Measurements from ENCODE around the gene IFNA21. TPM values are rescaled to one million over a fixed set of nuclear protein-coding genes. Genes with fewer than 3 reads are reported as not detected.

The IFNA21 gene
- total RNA-seq, 1 donor from 2014 or later: not detected

DNA sequence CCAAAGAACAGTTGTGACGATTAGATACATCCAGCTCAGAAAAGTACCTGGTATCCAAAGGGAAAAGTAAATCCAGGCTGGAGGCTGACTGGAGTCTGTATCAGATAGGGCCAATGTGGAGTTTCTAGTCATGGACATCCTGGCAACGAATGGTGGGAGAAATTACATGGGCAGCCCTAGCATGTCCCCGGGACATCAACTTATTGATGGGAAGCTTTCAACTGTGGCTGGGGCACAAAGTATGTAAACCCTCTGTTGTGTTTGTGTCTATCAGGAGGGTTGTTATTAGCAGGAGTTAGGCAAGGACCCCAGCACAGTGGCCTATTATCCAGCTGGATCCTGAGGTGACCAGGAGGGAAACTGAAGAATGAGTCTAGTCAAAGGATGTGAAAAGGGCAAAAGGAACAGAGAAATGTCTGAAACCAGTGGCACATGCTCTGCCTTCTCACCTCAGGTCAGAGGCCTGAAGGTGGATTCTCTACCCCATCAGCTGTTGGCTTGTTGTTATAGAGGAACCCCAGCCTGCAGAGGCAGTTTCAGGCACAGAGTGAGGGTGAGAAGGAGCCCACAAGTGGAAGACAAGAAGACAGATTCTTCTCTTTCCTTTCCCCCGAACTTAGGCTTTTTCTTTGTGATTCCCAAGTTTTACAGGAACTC lies 44.7 kb downstream of the IFNA21 start:
- Histone ChIP-seq H3K4me1 (no peaks in the 10 kb centered on the region), H3K9me3 (ENCODE audit: low read depth) (no peaks in the 10 kb centered on the region), H3K27me3 (no peaks in the 10 kb centered on the region), H3F3A (ENCODE audit: low read depth) (no peaks in the 10 kb centered on the region), H2AFZ (replicated peaks) (no peak overlapping the region), H4K20me1 (ENCODE audit: low read depth) (no peaks in the 10 kb centered on the region), H3K9ac (no peak overlapping the region), H3K79me2 (ENCODE audit: low read depth) (no peaks in the 10 kb centered on the region), H3K36me3 (no peaks in the 10 kb centered on the region), H3K4me2 (no peak overlapping the region), H3K27ac (no peak overlapping the region), H3K4me3 (no peak overlapping the region)
- H3K9me3 Mint-ChIP-seq: no peaks in the 10 kb centered on the region
- H3K4me3 Mint-ChIP-seq: no peak overlapping the region
- no peak overlapping the region for H3K27ac Mint-ChIP-seq
- no peaks in the 10 kb centered on the region for H3K36me3 Mint-ChIP-seq
- no peak for DNase-seq (ENCODE audit: low spot score)
- H3K27me3 Mint-ChIP-seq (ENCODE audit: insufficient read depth, low read depth): no peaks in the 10 kb centered on the region
- no peaks in the 10 kb centered on the region for H3K4me1 Mint-ChIP-seq
- TF ChIP-seq EZH2 (IDR thresholded peaks at IDR 0.05): no peak
- no peak for TF ChIP-seq EZH2phosphoT487 (IDR thresholded peaks at IDR 0.05)
- TF ChIP-seq, protein P1, sequence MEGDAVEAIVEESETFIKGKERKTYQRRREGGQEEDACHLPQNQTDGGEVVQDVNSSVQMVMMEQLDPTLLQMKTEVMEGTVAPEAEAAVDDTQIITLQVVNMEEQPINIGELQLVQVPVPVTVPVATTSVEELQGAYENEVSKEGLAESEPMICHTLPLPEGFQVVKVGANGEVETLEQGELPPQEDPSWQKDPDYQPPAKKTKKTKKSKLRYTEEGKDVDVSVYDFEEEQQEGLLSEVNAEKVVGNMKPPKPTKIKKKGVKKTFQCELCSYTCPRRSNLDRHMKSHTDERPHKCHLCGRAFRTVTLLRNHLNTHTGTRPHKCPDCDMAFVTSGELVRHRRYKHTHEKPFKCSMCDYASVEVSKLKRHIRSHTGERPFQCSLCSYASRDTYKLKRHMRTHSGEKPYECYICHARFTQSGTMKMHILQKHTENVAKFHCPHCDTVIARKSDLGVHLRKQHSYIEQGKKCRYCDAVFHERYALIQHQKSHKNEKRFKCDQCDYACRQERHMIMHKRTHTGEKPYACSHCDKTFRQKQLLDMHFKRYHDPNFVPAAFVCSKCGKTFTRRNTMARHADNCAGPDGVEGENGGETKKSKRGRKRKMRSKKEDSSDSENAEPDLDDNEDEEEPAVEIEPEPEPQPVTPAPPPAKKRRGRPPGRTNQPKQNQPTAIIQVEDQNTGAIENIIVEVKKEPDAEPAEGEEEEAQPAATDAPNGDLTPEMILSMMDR (IDR thresholded peaks at IDR 0.05): no peak

DNA sequence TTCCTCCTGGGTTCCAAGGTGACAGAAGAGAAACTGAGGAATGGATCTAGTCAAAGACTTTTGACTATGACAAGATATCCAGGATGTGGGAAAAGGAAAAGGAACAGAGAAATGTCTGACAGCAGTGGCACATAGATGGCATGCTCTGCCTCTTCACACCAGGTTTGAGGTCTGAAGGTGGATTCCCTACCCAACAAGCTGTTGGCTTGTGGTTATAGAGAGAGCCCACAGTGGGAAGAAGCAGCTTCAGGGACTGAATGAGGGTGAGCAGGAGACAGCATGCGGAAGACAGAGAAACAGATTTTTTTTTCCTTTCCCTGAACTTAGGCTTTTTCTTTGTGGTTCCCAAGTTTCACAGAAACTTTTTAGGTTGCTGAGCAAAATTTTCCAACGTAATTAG lies 45.4 kb downstream of the IFNA21 start:
- Mint-ChIP-seq H3K27ac (no peak overlapping the region), H3K4me3 (no peak overlapping the region), H3K9me3 (no peaks in the 10 kb centered on the region), H3K4me1 (no peaks in the 10 kb centered on the region), H3K27me3 (ENCODE audit: insufficient read depth, low read depth) (no peaks in the 10 kb centered on the region), H3K36me3 (no peaks in the 10 kb centered on the region)
- Histone ChIP-seq H4K20me1 (ENCODE audit: low read depth) (no peaks in the 10 kb centered on the region), H3K4me3 (no peak overlapping the region), H3K4me1 (no peaks in the 10 kb centered on the region), H3K4me2 (no peak overlapping the region), H3K27me3 (no peaks in the 10 kb centered on the region), H3K36me3 (no peaks in the 10 kb centered on the region), H3K9ac (no peak overlapping the region), H3K9me3 (ENCODE audit: low read depth) (no peaks in the 10 kb centered on the region), H3K79me2 (ENCODE audit: low read depth) (no peaks in the 10 kb centered on the region), H3F3A (ENCODE audit: low read depth) (no peaks in the 10 kb centered on the region), H3K27ac (no peak overlapping the region), H2AFZ (replicated peaks) (no peak overlapping the region)
- no peak for TF ChIP-seq EZH2phosphoT487 (IDR thresholded peaks at IDR 0.05)
- TF ChIP-seq EZH2 (IDR thresholded peaks at IDR 0.05): no peak
- TF ChIP-seq, protein P1 (IDR thresholded peaks at IDR 0.05): no peak
- DNase-seq (ENCODE audit: low spot score): no peak

DNA sequence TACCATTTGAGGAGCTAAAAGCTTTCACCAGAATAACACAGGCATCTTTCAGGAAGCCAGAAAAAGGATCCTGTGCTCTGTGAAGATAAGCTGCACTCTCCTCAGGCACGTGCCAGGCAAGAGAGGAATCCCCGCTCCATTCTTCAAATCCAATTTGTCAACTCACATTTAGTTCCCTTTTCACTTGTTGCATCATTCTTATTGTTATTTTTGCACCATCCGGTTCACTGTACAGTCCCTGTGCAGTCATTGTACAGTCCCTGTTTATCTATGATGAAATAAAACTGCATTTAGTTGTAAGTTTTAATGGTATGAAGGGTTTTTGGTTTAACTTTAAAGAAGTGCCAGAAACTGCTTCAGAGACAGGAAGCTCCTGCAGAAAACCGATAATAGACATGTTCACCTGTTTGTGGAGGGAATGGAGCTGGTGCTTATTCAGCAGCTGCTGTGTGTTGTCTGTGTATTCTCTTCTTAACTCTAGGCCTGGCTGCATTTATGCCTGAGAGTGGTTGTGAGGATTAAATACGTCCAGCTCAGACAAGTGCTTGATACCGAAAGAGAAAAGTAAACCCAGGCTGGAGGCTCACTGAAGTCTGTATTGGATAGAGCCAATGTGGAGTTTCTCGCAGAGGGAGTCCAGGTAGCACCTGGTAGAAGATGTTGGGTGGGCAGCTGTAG lies 47.2 kb downstream of the IFNA21 start:
- no peaks in the 10 kb centered on the region for H3K36me3 Mint-ChIP-seq
- Histone ChIP-seq H3K27me3 (no peaks in the 10 kb centered on the region), H3F3A (ENCODE audit: low read depth) (no peaks in the 10 kb centered on the region), H3K36me3 (no peaks in the 10 kb centered on the region), H4K20me1 (ENCODE audit: low read depth) (no peaks in the 10 kb centered on the region), H3K27ac (no peak overlapping the region), H3K4me2 (no peak overlapping the region), H3K79me2 (ENCODE audit: low read depth) (no peaks in the 10 kb centered on the region), H3K9me3 (ENCODE audit: low read depth) (no peaks in the 10 kb centered on the region), H3K9ac (no peak overlapping the region), H3K4me1 (no peaks in the 10 kb centered on the region), H2AFZ (replicated peaks) (no peak overlapping the region), H3K4me3 (no peak overlapping the region)
- H3K4me1 Mint-ChIP-seq: no peaks in the 10 kb centered on the region
- no peak overlapping the region for H3K27ac Mint-ChIP-seq
- TF ChIP-seq EZH2 (IDR thresholded peaks at IDR 0.05) (no peak), EZH2phosphoT487 (IDR thresholded peaks at IDR 0.05) (no peak)
- TF ChIP-seq, protein P1 (IDR thresholded peaks at IDR 0.05): no peak
- no peak for DNase-seq (ENCODE audit: low spot score)
- no peaks in the 10 kb centered on the region for H3K9me3 Mint-ChIP-seq
- H3K4me3 Mint-ChIP-seq: no peak overlapping the region
- H3K27me3 Mint-ChIP-seq (ENCODE audit: insufficient read depth, low read depth): no peaks in the 10 kb centered on the region

Small RNAs within 50 kb of the gene (small RNA-seq; reads per million reads assigned to genes)
- gene RF00019: not detected

Other genes with a start within 250 kb of the IFNA21 start
- 1.1 and 1.2 TPM in 2 replicates for gene HACD4, start 135.0 kb downstream of the IFNA21 start, total RNA-seq (ENCODE audit: low replicate concordance)
- not detected in 2 replicates for gene IFNB1, start 88.7 kb downstream of the IFNA21 start, total RNA-seq (ENCODE audit: low replicate concordance)
- gene IFNW1, start 24.8 kb downstream of the IFNA21 start, total RNA-seq (ENCODE audit: low replicate concordance): not detected in 2 replicates
- gene IFNA4, start 20.9 kb upstream of the IFNA21 start, total RNA-seq (ENCODE audit: low replicate concordance): not detected in 2 replicates
- gene IFNA7, start 35.5 kb upstream of the IFNA21 start, total RNA-seq (ENCODE audit: low replicate concordance): not detected in 2 replicates
- not detected in 2 replicates for gene IFNA10, start 40.5 kb upstream of the IFNA21 start, total RNA-seq (ENCODE audit: low replicate concordance)
- gene IFNA16, start 50.7 kb upstream of the IFNA21 start, total RNA-seq (ENCODE audit: low replicate concordance): not detected in 2 replicates
- gene IFNA17, start 61.6 kb upstream of the IFNA21 start, total RNA-seq (ENCODE audit: low replicate concordance): not detected in 2 replicates
- not detected in 2 replicates for gene IFNA14, start 73.3 kb upstream of the IFNA21 start, total RNA-seq (ENCODE audit: low replicate concordance)
- gene IFNA5, start 138.7 kb upstream of the IFNA21 start, total RNA-seq (ENCODE audit: low replicate concordance): 0.21 TPM in 1 of 2 replicates, not detected in the other
- gene KLHL9, start 168.7 kb upstream of the IFNA21 start, total RNA-seq (ENCODE audit: low replicate concordance): 33.5 and 42.0 TPM in 2 replicates
- gene IFNA6, start 184.2 kb upstream of the IFNA21 start, total RNA-seq (ENCODE audit: low replicate concordance): not detected in 2 replicates
- gene IFNA13, start 201.4 kb upstream of the IFNA21 start, total RNA-seq (ENCODE audit: low replicate concordance): not detected in 2 replicates
- gene IFNA2, start 218.7 kb upstream of the IFNA21 start, total RNA-seq (ENCODE audit: low replicate concordance): not detected in 2 replicates
- gene IFNA8, start 242.5 kb upstream of the IFNA21 start, total RNA-seq (ENCODE audit: low replicate concordance): not detected in 2 replicates

Data from neural progenitor cell (in vitro differentiated cells).